Neural cell (in vitro differentiated cells): ENCODE measurements around the gene ZNF688. TPM values are rescaled to one million over a fixed set of nuclear protein-coding genes. Genes with fewer than 3 reads are reported as not detected.

ENCODE experiments used
- H2AFZ ChIP-seq: fragments of 200-600, 300-800 bp; sonication (generic), shearing (Covaris generic); 2 replicates; pipeline ENCODE4 v1.6.0; 2014; ENCODE audit warnings: low read depth, mild to moderate bottlenecking, antibody characterized with exemption, low read length, moderate library complexity
- H3F3A ChIP-seq: fragments of 200-600 bp; shearing (Covaris generic); 2 replicates; pipeline ENCODE4 v1.6.1; 2016; ENCODE audit warnings: mild to moderate bottlenecking, moderate library complexity, mixed read lengths, antibody characterized with exemption, low read length; ENCODE audit not compliant: insufficient read depth, poor library complexity, severe bottlenecking
- H3K27ac ChIP-seq: fragments of 200-600, 300-800 bp; sonication (generic), shearing (Covaris generic); 2 replicates; pipeline ENCODE4 v1.5.1; 2014; ENCODE audit warnings: mild to moderate bottlenecking, low read length, moderate library complexity
- H3K27me3 ChIP-seq: fragments of 300-800, 200-600 bp; sonication (generic), shearing (Covaris generic); 2 replicates; pipeline ENCODE4 v1.6.0; 2014; ENCODE audit warnings: mild to moderate bottlenecking, low read depth, low read length, moderate library complexity; ENCODE audit not compliant: insufficient read depth
- H3K36me3 ChIP-seq: fragments of 300-800, 200-600 bp; sonication (generic), shearing (Covaris generic); 2 replicates; pipeline ENCODE4 v1.5.1; 2014; ENCODE audit warnings: mild to moderate bottlenecking, antibody characterized with exemption, low read length, moderate library complexity; ENCODE audit not compliant: insufficient read depth
- H3K4me2 ChIP-seq: fragments of 300-800, 200-600 bp; sonication (generic), shearing (Covaris generic); 2 replicates; pipeline ENCODE4 v1.6.0; 2014; ENCODE audit warnings: mild to moderate bottlenecking, low read length
- H3K4me3 ChIP-seq: fragments of 300-800, 200-600 bp; sonication (generic), shearing (Covaris generic); 2 replicates; pipeline ENCODE4 v1.5.1; 2014; ENCODE audit warnings: mild to moderate bottlenecking, low read length, moderate library complexity
- H3K79me2 ChIP-seq: fragments of 200-600 bp; shearing (Covaris generic); replicated peaks from 2 replicates; pipeline ENCODE4 v1.6.0; 2014; ENCODE audit warnings: mild to moderate bottlenecking, low read length, moderate library complexity; ENCODE audit not compliant: insufficient read depth
- H3K9ac ChIP-seq: fragments of 300-800, 200-600 bp; sonication (generic), shearing (Covaris generic); 2 replicates; pipeline ENCODE4 v1.6.1; 2016; ENCODE audit warnings: mild to moderate bottlenecking, low read length, mixed read lengths
- H3K9me2 ChIP-seq: fragments of 200-600 bp; shearing (Covaris generic); 2 replicates; pipeline ENCODE4 v1.6.1; 2016; ENCODE audit warnings: mild to moderate bottlenecking, low read length, mixed read lengths; ENCODE audit not compliant: insufficient read depth
- H3K9me3 ChIP-seq: fragments of 200-600, 300-800 bp; sonication (generic), shearing (Covaris generic); 2 replicates; pipeline ENCODE4 v1.6.1; 2016; ENCODE audit warnings: mild to moderate bottlenecking, mixed run types, low read length, moderate library complexity, mixed read lengths
- H4K20me1 ChIP-seq: fragments of 200-600 bp; shearing (Covaris generic); 2 replicates; pipeline ENCODE4 v1.6.1; 2016; ENCODE audit warnings: mild to moderate bottlenecking, mixed run types; ENCODE audit not compliant: insufficient read depth
- CTCF ChIP-seq: fragments of 450-650 bp; IDR thresholded peaks from 2 replicates; pipeline ENCODE4 v1.5.1; 2014; ENCODE audit warnings: antibody characterized with exemption, mild to moderate bottlenecking, moderate library complexity; ENCODE audit not compliant: poor library complexity, severe bottlenecking
- EP300 ChIP-seq: fragments of 450-650 bp; conservative IDR thresholded peaks from 2 replicates; pipeline ENCODE4 v1.6.1; 2014; ENCODE audit warnings: antibody characterized with exemption, mild to moderate bottlenecking, moderate library complexity; ENCODE audit not compliant: poor library complexity, severe bottlenecking
- EZH2 ChIP-seq: fragments of 200-600, 300-800 bp; shearing (Covaris generic), sonication (generic); IDR thresholded peaks from 2 replicates; pipeline ENCODE4 v1.6.1; 2014; ENCODE audit warnings: antibody characterized with exemption, low read length, borderline replicate concordance, mild to moderate bottlenecking; ENCODE audit not compliant: insufficient read depth, poor library complexity, severe bottlenecking
- MXI1 ChIP-seq: fragments of 450-650 bp; conservative IDR thresholded peaks from 2 replicates; pipeline ENCODE4 v1.6.1; 2014; ENCODE audit warnings: antibody characterized with exemption, mild to moderate bottlenecking; ENCODE audit not compliant: poor library complexity, severe bottlenecking
- POLR2AphosphoS5 ChIP-seq: IDR thresholded peaks from 2 replicates; pipeline ENCODE4 v1.6.1; 2012
- RAD21 ChIP-seq: fragments of 450-650 bp; conservative IDR thresholded peaks from 2 replicates; pipeline ENCODE4 v1.6.1; 2014; ENCODE audit warnings: antibody characterized with exemption, mild to moderate bottlenecking, moderate library complexity
- REST ChIP-seq: IDR thresholded peaks from 2 replicates; pipeline ENCODE4 v1.6.1; 2012; ENCODE audit warnings: borderline replicate concordance
- SMC3 ChIP-seq: fragments of 450-650 bp; conservative IDR thresholded peaks from 2 replicates; pipeline ENCODE4 v1.6.1; 2014; ENCODE audit warnings: antibody characterized with exemption, mild to moderate bottlenecking, moderate library complexity; ENCODE audit not compliant: poor library complexity
- TAF1 ChIP-seq: IDR thresholded peaks from 2 replicates; pipeline ENCODE4 v1.6.1; 2012; ENCODE audit warnings: low read depth
- polyA plus RNA-seq: library from polyadenylated mRNA; depleted of rRNA; stranded (reverse); fragments of >200 nt; gene quantifications from 2 replicates; pipeline ENCODE4 v1.2.3, GENCODE V29; 2014

Gene ZNF688
- polyA plus RNA-seq, 1 donor from 2014 or later = 28.4 TPM

- Histone ChIP-seq H3K4me2 (peak within 1 kb of the TSS; percentile 53), H2AFZ (peak within 1 kb of the TSS; percentile 83), H3K79me2 (peaks cover 5% of the 10 kb centered on the region), H3K9me3 (no peaks in the 10 kb centered on the region), H3K4me3 (peak within 1 kb of the TSS; percentile 97), H4K20me1 (no peaks in the 10 kb centered on the region), H3K9me2 (no peaks in the 10 kb centered on the region), H3K27me3 (no peaks in the 10 kb centered on the region), H3K36me3 (no peaks in the 10 kb centered on the region), H3K9ac (peak within 1 kb of the TSS; percentile 94), H3K27ac (peak within 1 kb of the TSS; percentile 94), H3F3A (no peaks in the 10 kb centered on the region)
- no peak for TF ChIP-seq TAF1
- no peak for TF ChIP-seq CTCF
- TF ChIP-seq EP300 = no peak
- TF ChIP-seq MXI1 = no peak
- TF ChIP-seq EZH2 = no peak
- TF ChIP-seq REST = no peak
- TF ChIP-seq POLR2AphosphoS5 = no peak
- TF ChIP-seq SMC3 = no peak
- no peak for TF ChIP-seq RAD21
Measured at GRCh38 chr16:30526137-30526822, 45.2 kb downstream of the ZNF688 start, which contains the start of gene ZNF768. Gene ZNF768 (minus strand): TSS chr16:30526566. CDS start chr16:30526413, 153 bp downstream.

GRCh38 chr16:30525844-30526136 is 45.7 kb downstream of the ZNF688 start:
- peak overlapping the region; percentile 97 for H3K4me3 ChIP-seq
- no peaks in the 10 kb centered on the region for H3K27me3 ChIP-seq
- H3K27ac ChIP-seq = peak overlapping the region; percentile 72
- TF ChIP-seq CTCF (no peak), EP300 (no peak), EZH2 (no peak), REST (no peak), POLR2AphosphoS5 (no peak)
- no peaks in the 10 kb centered on the region for H4K20me1 ChIP-seq
- H2AFZ ChIP-seq = peak overlapping the region; percentile 33
- no peaks in the 10 kb centered on the region for H3K36me3 ChIP-seq
- peak overlapping the region; percentile 94 for H3K9ac ChIP-seq
- H3F3A ChIP-seq = no peaks in the 10 kb centered on the region
- H3K4me2 ChIP-seq = peak overlapping the region; percentile 52
- H3K79me2 ChIP-seq = peaks cover 5% of the 10 kb centered on the region
- no peaks in the 10 kb centered on the region for H3K9me2 ChIP-seq
- no peaks in the 10 kb centered on the region for H3K9me3 ChIP-seq
